ENCODE results near the gene PSME1.

PSME1 gene

DNA sequence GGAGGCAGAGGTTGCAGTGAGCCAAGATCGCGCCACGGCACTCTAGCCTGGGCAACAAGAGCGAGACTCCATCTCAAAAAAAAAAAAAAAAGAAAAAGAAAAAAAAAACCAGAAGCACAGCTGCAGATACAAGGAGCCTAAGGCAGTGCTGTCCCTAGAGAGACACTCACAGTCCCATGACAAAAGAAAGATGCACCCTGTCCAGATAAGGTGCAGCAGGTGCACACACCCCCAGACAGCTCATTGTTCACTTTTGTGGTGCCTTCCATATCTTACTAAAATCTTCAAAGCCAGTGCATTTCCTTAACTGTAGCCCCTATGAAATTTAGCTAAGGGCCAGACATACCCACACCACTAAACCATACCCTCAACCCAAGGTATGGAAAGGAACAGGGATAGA, 13.6 kb upstream of the PSME1 start:
- no peak overlapping the region for H3K4me3 ChIP-seq (ENCODE audit: low read depth, low read length)
- peaks cover 45% of the 10 kb centered on the region for H3K36me3 ChIP-seq
- no peak overlapping the region for H3K27ac ChIP-seq
- H3K27me3 ChIP-seq (ENCODE audit: insufficient read depth, low read depth, severe bottlenecking), result no peaks in the 10 kb centered on the region
- DNase-seq, result no peak
- H3K9me3 ChIP-seq (ENCODE audit: severe bottlenecking), result no peaks in the 10 kb centered on the region
- TF ChIP-seq, protein P1, sequence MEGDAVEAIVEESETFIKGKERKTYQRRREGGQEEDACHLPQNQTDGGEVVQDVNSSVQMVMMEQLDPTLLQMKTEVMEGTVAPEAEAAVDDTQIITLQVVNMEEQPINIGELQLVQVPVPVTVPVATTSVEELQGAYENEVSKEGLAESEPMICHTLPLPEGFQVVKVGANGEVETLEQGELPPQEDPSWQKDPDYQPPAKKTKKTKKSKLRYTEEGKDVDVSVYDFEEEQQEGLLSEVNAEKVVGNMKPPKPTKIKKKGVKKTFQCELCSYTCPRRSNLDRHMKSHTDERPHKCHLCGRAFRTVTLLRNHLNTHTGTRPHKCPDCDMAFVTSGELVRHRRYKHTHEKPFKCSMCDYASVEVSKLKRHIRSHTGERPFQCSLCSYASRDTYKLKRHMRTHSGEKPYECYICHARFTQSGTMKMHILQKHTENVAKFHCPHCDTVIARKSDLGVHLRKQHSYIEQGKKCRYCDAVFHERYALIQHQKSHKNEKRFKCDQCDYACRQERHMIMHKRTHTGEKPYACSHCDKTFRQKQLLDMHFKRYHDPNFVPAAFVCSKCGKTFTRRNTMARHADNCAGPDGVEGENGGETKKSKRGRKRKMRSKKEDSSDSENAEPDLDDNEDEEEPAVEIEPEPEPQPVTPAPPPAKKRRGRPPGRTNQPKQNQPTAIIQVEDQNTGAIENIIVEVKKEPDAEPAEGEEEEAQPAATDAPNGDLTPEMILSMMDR (IDR thresholded peaks at IDR 0.05; ENCODE audit: low read depth, low read length), result no peak

DNA sequence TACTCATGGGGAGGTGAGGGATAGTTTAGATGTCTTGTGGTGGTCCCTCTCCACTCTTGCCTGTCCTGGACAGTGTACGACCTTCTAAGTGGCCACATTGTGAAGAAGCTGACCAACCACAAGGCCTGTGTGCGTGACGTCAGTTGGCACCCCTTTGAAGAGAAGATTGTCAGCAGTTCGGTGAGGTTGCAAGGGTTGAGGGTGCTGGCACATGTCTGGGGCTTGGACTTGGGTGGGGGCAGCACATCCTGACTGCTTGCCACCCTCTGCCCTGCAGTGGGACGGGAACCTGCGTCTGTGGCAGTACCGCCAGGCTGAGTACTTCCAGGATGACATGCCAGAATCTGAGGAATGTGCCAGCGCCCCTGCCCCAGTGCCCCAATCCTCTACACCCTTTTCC, 13.1 kb upstream of the PSME1 start:
- H3K27ac ChIP-seq, result no peak overlapping the region

DNA sequence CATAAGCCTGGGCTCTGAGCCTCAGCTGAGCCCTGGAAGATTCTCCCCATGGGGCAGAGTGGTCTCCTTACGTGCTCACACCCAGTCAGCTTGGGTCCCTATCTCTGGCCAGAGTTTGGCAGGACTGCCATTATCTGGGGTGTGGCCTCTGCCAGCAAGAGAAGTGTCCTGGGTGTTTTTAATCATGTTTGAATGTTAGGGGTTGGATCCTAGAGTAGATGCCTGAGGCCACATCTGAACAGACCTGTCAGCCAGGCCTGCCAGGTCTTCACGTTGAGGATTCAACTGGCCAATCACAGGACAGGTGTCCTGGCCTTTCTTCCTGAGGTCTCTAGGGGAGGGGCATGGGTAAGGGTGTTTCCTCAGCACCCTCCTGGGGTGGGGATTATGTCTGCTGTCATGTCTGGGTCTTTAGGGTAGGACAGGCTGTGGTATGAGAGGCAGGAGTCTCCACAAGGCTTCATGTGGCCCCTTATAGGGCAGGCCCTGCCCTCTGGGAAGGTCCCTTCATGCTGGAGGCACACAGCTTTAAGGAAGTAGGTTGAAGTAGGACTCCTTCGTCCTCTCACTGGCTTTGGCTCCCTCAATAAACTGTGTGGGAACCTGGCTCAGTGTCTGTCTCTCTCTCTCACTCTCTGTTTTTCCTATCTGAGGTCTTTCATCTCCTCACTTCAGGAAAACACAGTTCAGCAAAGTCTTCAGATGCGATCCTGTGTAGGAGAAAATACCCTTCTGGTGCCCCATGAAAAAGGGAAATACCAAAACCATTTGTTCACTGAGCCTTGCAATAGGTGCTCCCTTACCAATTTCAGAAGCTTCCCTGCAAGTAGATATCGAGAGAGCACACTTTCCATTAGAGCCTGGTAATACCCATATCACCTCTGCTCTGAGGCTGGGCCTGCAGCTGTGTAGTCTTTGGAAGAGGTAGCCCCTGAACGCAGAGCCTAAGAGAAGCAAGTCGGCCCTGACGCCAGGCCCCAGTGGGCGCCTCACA, 12.3 kb upstream of the PSME1 start:
- peaks cover 32% of the 10 kb centered on the region for H3K36me3 ChIP-seq
- no peaks in the 10 kb centered on the region for H3K9me3 ChIP-seq (ENCODE audit: severe bottlenecking)
- H3K4me3 ChIP-seq (ENCODE audit: low read depth, low read length), result no peak overlapping the region
- H3K27ac ChIP-seq, result no peak overlapping the region
- no peak for DNase-seq
- no peaks in the 10 kb centered on the region for H3K27me3 ChIP-seq (ENCODE audit: insufficient read depth, low read depth, severe bottlenecking)
- TF ChIP-seq, protein P1 (IDR thresholded peaks at IDR 0.05; ENCODE audit: low read depth, low read length), result no peak

More for the DNA sequence above, 13.1 kb upstream of the PSME1 start:
- peaks cover 40% of the 10 kb centered on the region for H3K36me3 ChIP-seq
- H3K9me3 ChIP-seq (ENCODE audit: severe bottlenecking), result no peaks in the 10 kb centered on the region
- TF ChIP-seq, protein P1 (IDR thresholded peaks at IDR 0.05; ENCODE audit: low read depth, low read length), result no peak
- H3K4me3 ChIP-seq (ENCODE audit: low read depth, low read length), result no peak overlapping the region
- H3K27me3 ChIP-seq (ENCODE audit: insufficient read depth, low read depth, severe bottlenecking), result no peaks in the 10 kb centered on the region
- no peak for DNase-seq

DNA sequence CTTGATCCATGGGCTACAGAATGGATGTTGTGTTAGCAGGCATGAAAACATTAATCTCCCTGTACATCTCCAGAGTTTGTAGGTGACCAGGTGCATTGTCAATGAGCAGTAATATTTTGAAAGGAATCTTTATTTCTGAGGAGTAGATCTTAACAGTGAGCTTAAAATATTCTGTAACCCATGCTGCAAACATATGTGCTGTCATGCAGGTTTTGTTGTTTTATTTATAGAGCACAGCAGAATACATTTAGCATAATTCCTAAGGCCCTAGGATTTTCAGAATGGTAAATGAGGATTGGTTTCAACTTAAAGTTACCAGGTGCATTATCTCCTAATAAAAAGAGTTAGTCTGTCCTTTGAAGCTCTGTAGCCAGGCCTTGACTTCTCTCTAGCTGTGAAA, 9.1 kb upstream of the PSME1 start:
- no peaks in the 10 kb centered on the region for H3K27me3 ChIP-seq (ENCODE audit: insufficient read depth, low read depth, severe bottlenecking)
- TF ChIP-seq, protein P1 (IDR thresholded peaks at IDR 0.05; ENCODE audit: low read depth, low read length), result no peak
- no peak for DNase-seq
- H3K36me3 ChIP-seq, result peaks cover 9% of the 10 kb centered on the region
- H3K4me3 ChIP-seq (ENCODE audit: low read depth, low read length), result no peak overlapping the region
- no peaks in the 10 kb centered on the region for H3K9me3 ChIP-seq (ENCODE audit: severe bottlenecking)
- no peak overlapping the region for H3K27ac ChIP-seq

DNA sequence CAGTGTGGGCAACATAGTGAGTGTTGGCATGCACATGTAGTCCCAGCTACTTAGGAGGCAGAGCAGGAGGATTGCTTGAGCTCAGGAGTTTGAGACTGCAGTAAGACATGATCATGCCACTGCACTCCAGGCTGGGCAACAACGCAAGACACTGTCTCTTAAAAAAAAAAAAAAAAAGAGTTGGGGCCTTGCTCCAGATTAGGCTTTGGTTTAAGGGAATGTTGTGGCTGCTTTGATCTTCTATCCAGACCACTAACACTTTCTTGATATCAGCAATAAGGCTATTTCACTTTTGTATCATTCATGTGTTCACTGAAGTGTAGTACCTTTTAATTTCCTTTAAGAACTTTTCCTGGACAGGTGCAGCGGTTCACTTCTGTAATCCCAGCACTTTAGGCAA, 8.3 kb upstream of the PSME1 start:
- Histone ChIP-seq H3K36me3 (peaks cover 7% of the 10 kb centered on the region), H3K9me3 (ENCODE audit: severe bottlenecking) (no peaks in the 10 kb centered on the region), H3K4me3 (ENCODE audit: low read depth, low read length) (no peak overlapping the region), H3K27ac (no peak overlapping the region), H3K27me3 (ENCODE audit: insufficient read depth, low read depth, severe bottlenecking) (no peaks in the 10 kb centered on the region)
- no peak for DNase-seq
- TF ChIP-seq, protein P1 (IDR thresholded peaks at IDR 0.05; ENCODE audit: low read depth, low read length), result no peak

All from WERI-Rb-1 (cell line).